GM12875 (cell line): ENCODE data around the gene PSMG4.

Experiments
- H3K4me3 ChIP-seq: one replicate; pipeline ENCODE4 v1.5.1; 2011; ENCODE audit warnings: low read depth, low read length, control low read depth
- TF ChIP-seq, protein P1 (sequence below): IDR thresholded peaks from 2 replicates; pipeline ENCODE4 v1.5.1; 2011; ENCODE audit warnings: low read depth, mild to moderate bottlenecking, control low read depth, inconsistent platforms, low read length, moderate library complexity, borderline replicate concordance; ENCODE audit not compliant: insufficient read depth

Gene PSMG4

DNA sequence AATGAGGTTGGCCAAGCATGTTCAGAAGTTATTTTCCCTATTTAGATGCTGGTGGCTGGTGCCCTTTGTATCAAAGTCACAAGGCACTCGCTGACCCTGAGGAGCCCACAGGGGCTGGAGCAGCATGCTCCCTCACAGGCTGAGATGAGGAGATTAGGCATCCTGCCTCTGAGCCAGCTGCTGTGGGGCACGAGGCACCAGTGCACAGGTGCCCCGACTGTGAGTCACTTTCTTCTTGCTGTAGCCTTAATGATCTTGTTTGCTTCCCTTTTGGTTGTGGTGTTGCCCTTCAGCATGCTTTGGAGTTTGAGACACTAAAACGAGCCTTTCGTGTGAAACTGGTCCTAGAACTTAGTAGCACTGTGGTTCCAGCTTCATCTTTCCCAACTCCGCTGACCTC lies 4.3 kb downstream of the PSMG4 start:
- TF ChIP-seq, protein P1, sequence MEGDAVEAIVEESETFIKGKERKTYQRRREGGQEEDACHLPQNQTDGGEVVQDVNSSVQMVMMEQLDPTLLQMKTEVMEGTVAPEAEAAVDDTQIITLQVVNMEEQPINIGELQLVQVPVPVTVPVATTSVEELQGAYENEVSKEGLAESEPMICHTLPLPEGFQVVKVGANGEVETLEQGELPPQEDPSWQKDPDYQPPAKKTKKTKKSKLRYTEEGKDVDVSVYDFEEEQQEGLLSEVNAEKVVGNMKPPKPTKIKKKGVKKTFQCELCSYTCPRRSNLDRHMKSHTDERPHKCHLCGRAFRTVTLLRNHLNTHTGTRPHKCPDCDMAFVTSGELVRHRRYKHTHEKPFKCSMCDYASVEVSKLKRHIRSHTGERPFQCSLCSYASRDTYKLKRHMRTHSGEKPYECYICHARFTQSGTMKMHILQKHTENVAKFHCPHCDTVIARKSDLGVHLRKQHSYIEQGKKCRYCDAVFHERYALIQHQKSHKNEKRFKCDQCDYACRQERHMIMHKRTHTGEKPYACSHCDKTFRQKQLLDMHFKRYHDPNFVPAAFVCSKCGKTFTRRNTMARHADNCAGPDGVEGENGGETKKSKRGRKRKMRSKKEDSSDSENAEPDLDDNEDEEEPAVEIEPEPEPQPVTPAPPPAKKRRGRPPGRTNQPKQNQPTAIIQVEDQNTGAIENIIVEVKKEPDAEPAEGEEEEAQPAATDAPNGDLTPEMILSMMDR = no peak
- no peak overlapping the region for H3K4me3 ChIP-seq

DNA sequence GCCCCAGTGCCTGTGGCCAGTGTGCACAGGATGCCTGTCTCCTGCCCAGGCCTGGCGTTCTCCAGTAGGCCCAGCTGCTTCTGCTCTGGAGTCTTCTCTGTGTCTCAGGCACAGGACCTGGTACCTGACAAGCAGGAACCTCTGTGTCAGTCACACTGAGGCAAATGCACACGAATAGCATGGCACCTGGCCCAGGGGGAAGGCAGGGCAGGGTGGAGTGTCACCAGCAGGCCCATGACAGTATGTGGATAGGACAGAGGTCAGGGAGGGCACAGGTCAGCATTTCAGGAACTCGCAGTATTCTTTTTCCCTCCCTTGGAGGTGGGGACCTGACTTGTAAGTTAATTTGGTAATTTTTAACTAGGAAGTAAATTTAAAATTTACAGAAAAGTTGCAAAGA lies 5.6 kb downstream of the PSMG4 start:
- TF ChIP-seq, protein P1 = no peak
- H3K4me3 ChIP-seq = no peak overlapping the region

DNA sequence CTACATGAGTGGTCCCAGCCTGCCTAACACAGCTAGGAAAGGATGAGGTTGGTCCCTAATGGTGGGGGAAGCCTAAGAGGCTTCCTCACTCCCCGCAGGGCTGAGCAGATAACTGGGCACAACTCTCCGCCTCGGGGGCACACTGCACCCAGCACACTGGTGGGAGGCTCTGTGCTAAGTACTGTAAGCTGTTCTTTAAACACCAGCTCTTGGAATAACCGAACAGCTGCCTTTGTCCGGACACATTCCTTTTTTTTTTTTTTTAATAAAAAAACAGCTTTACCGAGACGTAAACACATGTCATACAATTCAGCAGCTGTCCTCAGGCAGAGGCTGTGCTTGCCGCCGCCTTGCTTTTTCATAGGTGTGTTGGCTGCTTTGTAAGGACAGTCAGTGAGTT lies 6.9 kb downstream of the PSMG4 start:
- TF ChIP-seq, protein P1 = no peak
- no peak overlapping the region for H3K4me3 ChIP-seq

DNA sequence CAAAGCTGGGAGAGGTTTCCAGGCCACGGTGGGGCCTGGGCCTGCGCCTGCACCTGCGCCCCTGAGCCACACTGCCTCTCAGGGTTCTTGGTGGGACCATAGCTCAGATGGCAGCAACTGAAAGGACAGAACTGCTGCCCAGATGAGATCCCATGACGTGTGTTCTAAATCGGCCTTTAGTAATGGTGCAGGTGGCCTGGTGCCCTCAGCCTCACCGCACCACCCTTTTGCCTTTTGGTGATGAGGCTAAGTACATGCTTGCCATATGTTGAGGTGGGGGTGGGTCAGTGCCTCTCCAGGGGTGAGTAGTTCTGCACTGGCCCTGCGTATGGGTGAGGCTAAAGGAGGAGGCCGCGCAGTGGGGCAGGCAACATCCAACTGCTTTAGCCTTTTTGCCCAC lies 7.4 kb downstream of the PSMG4 start:
- no peak overlapping the region for H3K4me3 ChIP-seq
- TF ChIP-seq, protein P1 = no peak

DNA sequence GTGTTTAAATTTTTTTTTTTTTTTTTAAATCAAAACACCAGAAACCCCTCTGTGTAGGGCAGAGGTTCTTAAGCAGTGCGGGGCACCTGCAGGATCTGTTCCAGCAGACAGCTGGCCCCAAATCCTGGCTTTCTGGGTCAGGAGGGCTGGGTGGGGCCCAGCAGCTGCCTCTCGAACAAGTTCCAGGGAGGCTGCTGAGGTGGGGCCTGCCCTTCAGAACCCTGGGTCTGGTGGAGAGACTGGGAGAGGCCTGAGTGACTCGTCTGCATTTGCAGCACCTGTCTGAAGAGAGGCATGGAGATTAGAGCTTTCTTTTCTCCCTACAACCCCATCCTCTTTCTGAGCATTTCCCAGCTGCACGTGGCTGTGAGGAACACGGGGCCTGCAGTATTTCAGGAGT lies 8.4 kb downstream of the PSMG4 start:
- TF ChIP-seq, protein P1 = no peak
- H3K4me3 ChIP-seq = no peak overlapping the region

DNA sequence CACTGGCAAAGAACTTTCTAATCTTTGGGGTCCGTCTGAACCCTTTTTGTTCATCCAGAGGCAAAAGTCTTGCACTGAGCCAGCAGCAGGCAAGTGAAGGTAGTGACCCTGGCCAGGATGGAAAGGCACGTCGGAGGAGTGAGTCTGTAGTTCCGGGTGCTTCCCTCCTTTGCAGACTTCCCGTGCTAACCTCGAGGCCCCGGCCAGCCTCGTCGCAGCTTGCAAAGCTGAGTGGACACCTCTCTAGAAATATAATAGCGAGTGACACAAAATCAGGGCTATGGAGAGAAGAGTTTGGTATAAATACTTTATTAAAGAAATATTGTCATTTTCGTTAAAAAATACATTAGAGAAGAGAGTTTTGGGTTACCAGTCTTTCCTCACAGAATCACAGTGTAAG lies 9.9 kb downstream of the PSMG4 start:
- no peak overlapping the region for H3K4me3 ChIP-seq
- TF ChIP-seq, protein P1 = no peak

DNA sequence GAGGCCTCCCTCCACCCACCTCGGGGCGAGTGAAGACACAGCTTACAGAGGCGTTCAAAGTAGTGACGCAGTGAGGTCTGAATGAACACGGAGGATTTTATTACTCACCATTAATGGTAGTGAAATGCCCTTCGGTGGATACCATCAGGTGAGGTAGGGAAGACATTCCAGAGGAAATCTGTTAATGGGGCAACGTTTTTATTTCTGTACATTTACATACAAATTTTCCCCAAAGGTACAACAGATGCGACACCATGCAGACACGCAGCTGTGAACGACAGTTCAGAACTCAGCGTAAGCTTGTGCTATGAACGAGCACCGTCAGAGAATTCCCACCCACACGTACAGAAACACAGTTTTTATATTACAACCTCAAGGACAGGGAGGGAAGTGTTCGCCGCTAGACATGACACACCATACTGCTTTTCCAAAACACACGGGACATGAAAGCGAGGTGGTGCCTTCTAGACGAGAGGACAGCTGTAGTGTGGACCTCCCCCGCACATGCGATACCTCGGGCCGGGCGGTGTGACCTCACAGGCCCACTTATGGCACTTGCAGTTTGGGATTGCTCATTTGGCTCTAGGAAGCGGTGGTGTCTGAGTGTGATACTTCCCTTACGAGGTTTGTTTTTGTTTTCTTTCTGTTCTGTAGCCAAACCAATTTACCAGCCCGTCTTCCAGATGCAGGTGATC lies 10.7 kb downstream of the PSMG4 start:
- TF ChIP-seq, protein P1 = no peak
- no peak overlapping the region for H3K4me3 ChIP-seq
